Nephron (organoid): Measurements from ENCODE around the gene TMEM106B.
A peak's percentile ranks its signal among the peaks of the same experiment; 100 is the strongest.

Experiments used
- H3K27ac Mint-ChIP-seq, 3 experiments: 2 replicates each; pipeline ENCODE4 v1.8.0; 2020; ENCODE audit warnings: mixed read lengths in 3 of 3, mild to moderate bottlenecking in 2 of 3, moderate library complexity in 1 of 3
- H3K27me3 Mint-ChIP-seq: 2 replicates; pipeline ENCODE4 v1.8.0; 2021; ENCODE audit warnings: low read depth, mild to moderate bottlenecking, moderate library complexity, mixed read lengths
- H3K36me3 Mint-ChIP-seq: 2 replicates; pipeline ENCODE4 v1.8.0; 2020; ENCODE audit warnings: low read depth, mixed read lengths
- H3K4me1 Mint-ChIP-seq: 2 replicates; pipeline ENCODE4 v1.8.0; 2020; ENCODE audit warnings: mixed read lengths
- H3K4me3 Mint-ChIP-seq, 3 experiments: 2 replicates each; pipeline ENCODE4 v1.8.0; 2020; ENCODE audit warnings: mild to moderate bottlenecking in 3 of 3, mixed read lengths in 3 of 3, moderate library complexity in 2 of 3
- H3K9me3 Mint-ChIP-seq: 2 replicates; pipeline ENCODE4 v1.8.0; 2020; ENCODE audit warnings: mixed read lengths
- TF ChIP-seq, protein P1 (sequence below), 3 experiments: fragments of 200-600 bp; sonication (generic); IDR thresholded peaks; one replicate each; pipeline ENCODE4 v1.5.0; 2021; ENCODE audit warnings: antibody characterized with exemption in 3 of 3; ENCODE audit not compliant: unreplicated experiment in 3 of 3

Gene TMEM106B

DNA sequence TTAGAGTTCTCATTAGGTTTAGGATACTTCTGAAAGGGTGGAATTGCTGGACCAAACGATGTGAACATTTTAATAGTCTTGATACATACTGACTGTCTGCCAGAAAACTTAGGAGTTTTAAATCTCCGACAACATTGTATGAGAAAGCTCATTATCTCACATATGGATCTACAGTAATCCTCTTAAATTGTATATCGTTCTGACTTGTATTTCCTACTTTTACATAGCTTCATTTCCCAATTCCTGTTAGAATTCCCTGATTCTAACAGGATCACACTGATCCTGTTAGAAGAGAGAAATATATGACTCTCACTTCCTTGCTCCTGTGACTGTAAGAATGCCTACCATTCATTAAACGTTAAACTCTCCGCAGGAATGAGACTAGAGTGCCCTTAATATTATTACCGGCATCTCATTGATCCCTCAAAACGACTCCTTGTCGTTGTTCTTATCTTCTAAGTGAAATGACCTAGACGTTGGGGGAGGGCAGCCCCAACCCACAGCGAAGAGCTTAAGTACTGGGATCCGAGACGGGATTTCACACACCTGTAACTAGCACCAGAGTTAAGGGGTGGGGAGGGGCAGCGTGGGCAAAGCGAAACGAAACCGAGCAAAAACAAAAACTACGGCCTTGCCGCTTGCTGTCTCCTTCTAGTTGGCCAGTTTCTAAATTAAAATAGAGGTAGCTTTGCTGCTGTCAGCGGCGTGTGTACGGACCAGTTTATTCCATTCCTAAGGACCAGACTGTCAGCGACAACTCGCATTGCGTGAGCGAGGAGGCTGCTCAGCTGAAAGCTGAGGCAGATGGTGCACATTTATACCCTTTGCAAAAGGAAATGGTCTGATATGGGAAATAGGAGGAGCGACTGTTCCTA, 678 bp upstream of the TMEM106B start:
- Mint-ChIP-seq H3K36me3 (peaks cover 10% of the 10 kb centered on the region), H3K9me3 (no peaks in the 10 kb centered on the region), H3K27ac (peak overlapping the region; percentile 95 to 100 (median 97)), H3K27me3 (peaks cover 36% of the 10 kb centered on the region), H3K4me1 (peaks cover 27% of the 10 kb centered on the region), H3K4me3 (peak overlapping the region; percentile 93 to 95 (median 94))
- TF ChIP-seq, protein P1, sequence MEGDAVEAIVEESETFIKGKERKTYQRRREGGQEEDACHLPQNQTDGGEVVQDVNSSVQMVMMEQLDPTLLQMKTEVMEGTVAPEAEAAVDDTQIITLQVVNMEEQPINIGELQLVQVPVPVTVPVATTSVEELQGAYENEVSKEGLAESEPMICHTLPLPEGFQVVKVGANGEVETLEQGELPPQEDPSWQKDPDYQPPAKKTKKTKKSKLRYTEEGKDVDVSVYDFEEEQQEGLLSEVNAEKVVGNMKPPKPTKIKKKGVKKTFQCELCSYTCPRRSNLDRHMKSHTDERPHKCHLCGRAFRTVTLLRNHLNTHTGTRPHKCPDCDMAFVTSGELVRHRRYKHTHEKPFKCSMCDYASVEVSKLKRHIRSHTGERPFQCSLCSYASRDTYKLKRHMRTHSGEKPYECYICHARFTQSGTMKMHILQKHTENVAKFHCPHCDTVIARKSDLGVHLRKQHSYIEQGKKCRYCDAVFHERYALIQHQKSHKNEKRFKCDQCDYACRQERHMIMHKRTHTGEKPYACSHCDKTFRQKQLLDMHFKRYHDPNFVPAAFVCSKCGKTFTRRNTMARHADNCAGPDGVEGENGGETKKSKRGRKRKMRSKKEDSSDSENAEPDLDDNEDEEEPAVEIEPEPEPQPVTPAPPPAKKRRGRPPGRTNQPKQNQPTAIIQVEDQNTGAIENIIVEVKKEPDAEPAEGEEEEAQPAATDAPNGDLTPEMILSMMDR (IDR thresholded peaks at IDR 0.05; ENCODE audit: unreplicated experiment in 3 of 3): no peak

DNA sequence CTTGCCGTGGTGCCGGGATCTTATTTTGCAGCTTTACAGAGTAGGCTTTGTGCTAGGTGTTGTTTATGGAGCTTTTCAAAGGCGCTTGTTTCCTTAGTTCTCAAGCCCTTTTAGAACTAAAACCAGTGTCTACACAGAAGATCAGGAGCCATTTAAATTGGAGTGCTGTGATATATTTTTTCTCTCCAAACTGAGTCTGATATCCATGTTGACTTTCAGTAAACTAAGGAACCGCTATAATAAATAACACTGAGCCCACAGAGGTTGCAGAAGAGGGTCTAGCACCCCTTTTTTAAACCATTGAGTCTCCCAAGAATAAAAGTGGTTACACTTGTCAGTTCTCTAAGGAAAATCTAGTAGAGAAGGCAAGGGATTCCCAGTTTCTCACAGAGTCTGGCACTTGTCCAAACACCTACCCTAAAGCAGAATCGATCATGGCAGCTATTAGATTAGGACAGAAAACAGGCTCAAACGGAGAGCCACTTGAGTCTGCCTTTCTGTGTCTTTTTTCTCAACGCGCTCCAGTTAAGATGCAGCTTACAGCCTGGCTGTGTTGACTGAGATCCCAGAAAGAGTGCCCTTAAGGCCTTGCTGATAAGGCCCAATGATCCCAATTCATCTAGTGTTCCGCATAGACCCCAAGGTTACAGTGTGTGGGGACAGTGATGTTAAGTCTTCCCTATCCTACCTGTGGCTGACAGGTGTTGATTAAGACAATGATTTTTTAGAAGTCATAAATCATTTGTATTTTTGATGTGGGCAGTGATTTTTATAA, 804 bp downstream of the TMEM106B start:
- peak overlapping the region; percentile 95 to 100 (median 99) for H3K27ac Mint-ChIP-seq
- peak overlapping the region; percentile 93 to 95 (median 94) for H3K4me3 Mint-ChIP-seq
- no peaks in the 10 kb centered on the region for H3K9me3 Mint-ChIP-seq
- peaks cover 30% of the 10 kb centered on the region for H3K27me3 Mint-ChIP-seq
- peaks cover 27% of the 10 kb centered on the region for H3K4me1 Mint-ChIP-seq
- TF ChIP-seq, protein P1 (IDR thresholded peaks at IDR 0.05; ENCODE audit: unreplicated experiment in 3 of 3): no peak
- H3K36me3 Mint-ChIP-seq: peaks cover 25% of the 10 kb centered on the region

DNA sequence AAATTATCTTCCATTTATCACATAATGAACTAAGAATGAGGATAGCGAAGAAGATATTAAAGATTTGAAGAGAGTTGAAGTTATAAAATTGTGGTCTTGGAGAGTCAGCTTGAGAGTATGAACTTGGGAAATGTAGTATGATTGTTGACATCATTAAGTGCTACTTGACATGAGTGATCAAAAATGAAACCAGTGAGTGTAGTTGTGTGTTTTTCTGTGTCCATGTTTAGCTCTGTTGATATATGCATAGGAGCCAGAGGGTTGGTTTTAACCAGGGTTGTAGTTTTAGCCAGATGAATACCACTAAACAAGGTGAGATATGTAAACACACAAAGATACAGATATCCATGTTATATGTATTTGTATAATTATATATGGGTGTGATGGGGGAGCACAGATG, 6.2 kb downstream of the TMEM106B start:
- TF ChIP-seq, protein P1 (IDR thresholded peaks at IDR 0.05; ENCODE audit: unreplicated experiment in 3 of 3): no peak
- H3K4me1 Mint-ChIP-seq: peaks cover 15% of the 10 kb centered on the region
- no peaks in the 10 kb centered on the region for H3K27me3 Mint-ChIP-seq
- no peaks in the 10 kb centered on the region for H3K9me3 Mint-ChIP-seq
- peaks cover 68% of the 10 kb centered on the region for H3K36me3 Mint-ChIP-seq
- H3K27ac Mint-ChIP-seq: no peak overlapping the region
- no peak overlapping the region for H3K4me3 Mint-ChIP-seq

DNA sequence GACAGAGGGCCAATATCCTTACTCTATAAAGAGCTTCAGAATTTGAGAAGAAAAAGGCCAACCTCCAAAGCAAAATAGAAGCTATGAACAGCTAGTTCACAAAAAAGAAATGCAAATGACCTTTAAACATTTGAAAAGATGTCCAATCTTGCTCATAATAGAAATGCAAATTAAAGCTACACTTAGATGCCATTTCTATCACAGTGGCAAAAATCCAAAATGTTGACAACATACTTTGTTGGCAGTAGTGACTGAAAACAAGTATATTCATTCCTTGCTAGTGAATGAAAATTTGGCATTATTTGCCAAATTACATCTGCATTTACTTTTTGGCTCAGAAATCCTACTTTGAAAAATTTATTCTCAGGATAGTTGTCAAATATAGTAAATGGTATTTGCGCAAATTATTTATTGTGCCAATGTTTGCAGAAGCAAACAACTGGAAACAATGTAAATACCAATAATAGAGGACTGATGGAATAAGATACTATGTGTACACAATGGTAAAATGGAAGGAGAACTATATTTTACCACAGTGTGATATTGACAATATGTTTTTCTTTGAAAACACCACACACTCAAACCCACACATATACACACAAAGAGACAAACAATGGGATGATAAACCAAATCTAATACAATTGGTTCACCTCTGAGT, 9.4 kb downstream of the TMEM106B start:
- Mint-ChIP-seq H3K4me1 (no peaks in the 10 kb centered on the region), H3K27ac (no peak overlapping the region), H3K9me3 (peaks cover 5% of the 10 kb centered on the region)

DNA sequence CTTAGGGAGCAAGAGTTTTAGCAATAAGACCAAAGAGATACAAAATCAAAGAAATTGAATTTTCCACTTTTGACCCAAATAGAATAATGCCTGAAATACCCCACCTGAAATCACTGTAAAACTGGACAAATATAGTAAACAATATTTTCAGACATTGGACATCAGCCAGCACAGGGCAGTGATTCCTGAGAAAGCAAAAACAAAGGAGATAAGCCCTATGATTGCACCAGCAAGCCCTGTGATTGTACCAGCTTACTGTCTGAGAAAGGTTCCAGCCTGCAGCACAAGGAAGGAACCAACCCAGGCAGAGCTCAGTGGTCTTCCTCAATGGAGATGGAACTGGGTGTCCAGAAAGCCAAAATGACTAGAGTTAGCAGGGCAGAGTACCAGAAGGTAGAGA, 10.3 kb downstream of the TMEM106B start:
- Mint-ChIP-seq H3K9me3 (peaks cover 9% of the 10 kb centered on the region), H3K27me3 (no peaks in the 10 kb centered on the region), H3K4me1 (peaks cover 3% of the 10 kb centered on the region), H3K4me3 (no peak overlapping the region), H3K36me3 (peaks cover 88% of the 10 kb centered on the region), H3K27ac (no peak overlapping the region)
- TF ChIP-seq, protein P1 (IDR thresholded peaks at IDR 0.05; ENCODE audit: unreplicated experiment in 3 of 3): no peak

More for the DNA sequence above, 9.4 kb downstream of the TMEM106B start:
- Mint-ChIP-seq H3K27me3 (no peaks in the 10 kb centered on the region), H3K4me3 (no peak overlapping the region), H3K36me3 (peaks cover 88% of the 10 kb centered on the region)
- TF ChIP-seq, protein P1 (IDR thresholded peaks at IDR 0.05; ENCODE audit: unreplicated experiment in 3 of 3): no peak
